Endodermal cell (in vitro differentiated cells): ENCODE measurements around the gene INHBB. TPM values are rescaled to one million over a fixed set of nuclear protein-coding genes. Genes with fewer than 3 reads are reported as not detected.
"Not testable (repeated sequence)": the region's sequence is repeated elsewhere in the genome, so short reads cannot be mapped to it uniquely, and the experiment has no call there.

Experiments
- DNase-seq: peaks from one replicate; pipeline ENCODE4 v3.0.0-alpha.2; 2017
- H3K27ac ChIP-seq: 2 replicates; pipeline ENCODE4 v1.5.1; 2013; ENCODE audit warnings: mild to moderate bottlenecking, low read depth, low read length, moderate library complexity
- H3K27me3 ChIP-seq: 2 replicates; pipeline ENCODE4 v1.6.1; 2013; ENCODE audit warnings: mild to moderate bottlenecking, low read length, moderate library complexity; ENCODE audit not compliant: insufficient read depth, control insufficient read depth, poor library complexity, severe bottlenecking
- H3K36me3 ChIP-seq: 2 replicates; pipeline ENCODE4 v1.7.0; 2013; ENCODE audit warnings: mild to moderate bottlenecking, low read length, moderate library complexity; ENCODE audit not compliant: control insufficient read depth, insufficient read depth
- H3K4me1 ChIP-seq: one replicate; pipeline ENCODE4 v1.7.0; 2013; ENCODE audit warnings: low read length; ENCODE audit not compliant: control insufficient read depth, insufficient read depth
- H3K4me3 ChIP-seq: 2 replicates; pipeline ENCODE4 v1.5.1; 2013; ENCODE audit warnings: mild to moderate bottlenecking, low read length, moderate library complexity
- H3K9ac ChIP-seq: 2 replicates; pipeline ENCODE4 v1.6.1; 2013; ENCODE audit warnings: mild to moderate bottlenecking, low read length, moderate library complexity; ENCODE audit not compliant: poor library complexity, severe bottlenecking; ENCODE audit errors: extremely low read depth
- H3K9me3 ChIP-seq: 2 replicates; pipeline ENCODE4 v1.6.1; 2013; ENCODE audit warnings: mild to moderate bottlenecking, low read length, moderate library complexity; ENCODE audit not compliant: control insufficient read depth
- H3K27ac Mint-ChIP-seq: 2 replicates; pipeline ENCODE4 v1.8.0; 2020; ENCODE audit warnings: mixed read lengths
- H3K27me3 Mint-ChIP-seq: 2 replicates; pipeline ENCODE4 v1.8.0; 2021; ENCODE audit warnings: mild to moderate bottlenecking, mixed read lengths; ENCODE audit not compliant: insufficient read depth
- H3K36me3 Mint-ChIP-seq: 2 replicates; pipeline ENCODE4 v1.8.0; 2020; ENCODE audit warnings: low read depth, mixed read lengths
- H3K4me1 Mint-ChIP-seq: 2 replicates; pipeline ENCODE4 v1.8.0; 2020; ENCODE audit warnings: mixed read lengths
- H3K4me3 Mint-ChIP-seq: 2 replicates; pipeline ENCODE4 v1.8.0; 2020; ENCODE audit warnings: mild to moderate bottlenecking, moderate library complexity, mixed read lengths
- H3K9me3 Mint-ChIP-seq: 2 replicates; pipeline ENCODE4 v1.8.0; 2020; ENCODE audit warnings: mild to moderate bottlenecking, mixed read lengths
- CTCF ChIP-seq: fragments of 200-600 bp; sonication (generic); conservative IDR thresholded peaks from 2 replicates; pipeline ENCODE4 v1.5.0; 2021; ENCODE audit warnings: antibody characterized with exemption, mild to moderate bottlenecking
- WGBS, 2 experiments: methylation state at CpG; one replicate each; pipeline versions ENCODE4 v1.1.5 to v1.1.7; 2013; ENCODE audit warnings: missing lambda C conversion rate in 2 of 2, mixed read lengths in 1 of 2; ENCODE audit not compliant: insufficient coverage in 1 of 2, insufficient read length in 1 of 2; 5-methylcytosine and 5-hydroxymethylcytosine counted together
- total RNA-seq, 2 donors: library from RNA; stranded (reverse); fragmentation: NEBNext Ultra II Directional in 1 of 2; extraction: Animal tissue kit (Norgen Biotek cat#: 25700) in 1 of 2; gene quantifications; 2 replicates in 1 of 2; 3 replicates in 1 of 2; pipeline ENCODE4 v1.2.1, GENCODE V29; 2021

INHBB gene
- total RNA-seq, 2 donors from 2014 or later, result not detected

- Mint-ChIP-seq H3K36me3 (peaks cover 2% of the 10 kb centered on the region), H3K4me3 (no peak overlapping the region), H3K27ac (no peak overlapping the region), H3K9me3 (no peaks in the 10 kb centered on the region), H3K27me3 (peaks cover 35% of the 10 kb centered on the region), H3K4me1 (peaks cover 16% of the 10 kb centered on the region)
- 95 to 96% methylated on average over 4 to 6 of the region's 6 CpGs for WGBS, 2 experiments
- Histone ChIP-seq H3K4me1 (peaks cover 6% of the 10 kb centered on the region), H3K9ac (no peak overlapping the region), H3K4me3 (no peak overlapping the region), H3K36me3 (no peaks in the 10 kb centered on the region), H3K27me3 (no peaks in the 10 kb centered on the region), H3K27ac (no peak overlapping the region), H3K9me3 (no peaks in the 10 kb centered on the region)
- no peak for TF ChIP-seq CTCF
- peak; percentile 76 for DNase-seq
Measured at GRCh38 chr2:120310136-120310535, 35.8 kb upstream of the INHBB start.

DNA sequence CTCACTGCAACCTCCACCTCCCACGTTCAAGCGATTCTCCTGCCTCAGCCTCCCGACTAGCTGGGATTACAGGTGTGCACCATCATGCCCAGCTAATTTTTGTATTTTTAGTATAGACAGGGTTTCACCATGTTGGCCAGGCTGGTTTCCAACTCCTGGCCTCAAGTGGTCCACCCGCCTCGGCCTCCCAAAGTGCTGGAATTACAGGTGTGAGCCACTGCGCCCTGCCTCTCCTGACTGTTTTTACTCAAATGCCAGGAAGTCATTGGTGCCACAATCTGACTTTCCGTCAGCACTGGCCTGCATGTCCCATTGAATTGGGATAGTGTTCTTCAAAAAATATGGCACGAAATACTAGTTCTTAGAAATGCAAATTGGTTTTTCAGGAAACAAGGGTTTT is 35.1 kb upstream of the INHBB start:
- DNase-seq, H3K9me3 Mint-ChIP-seq, H3K36me3 ChIP-seq, H3K4me3 ChIP-seq, H3K4me3 Mint-ChIP-seq, H3K27ac ChIP-seq, H3K4me1 ChIP-seq, H3K9me3 ChIP-seq, H3K27me3 ChIP-seq, H3K36me3 Mint-ChIP-seq, H3K9ac ChIP-seq, H3K27ac Mint-ChIP-seq: not testable (repeated sequence)
- peaks cover 41% of the 10 kb centered on the region for H3K27me3 Mint-ChIP-seq
- WGBS, 2 experiments, result 80 to 94% methylated on average over 8 of the region's 8 CpGs
- H3K4me1 Mint-ChIP-seq, result peaks cover 16% of the 10 kb centered on the region

GRCh38 chr2:120312076-120312475 is 33.9 kb upstream of the INHBB start:
- H3K4me3 ChIP-seq, result no peak overlapping the region
- DNase-seq, result no peak
- peaks cover 6% of the 10 kb centered on the region for H3K4me1 ChIP-seq
- no peak overlapping the region for H3K27ac Mint-ChIP-seq
- no peaks in the 10 kb centered on the region for H3K27me3 ChIP-seq
- H3K27me3 Mint-ChIP-seq, result peaks cover 49% of the 10 kb centered on the region
- WGBS, 2 experiments, result 73 to 81% methylated on average over 5 to 6 of the region's 6 CpGs
- H3K9me3 ChIP-seq, result no peaks in the 10 kb centered on the region
- no peaks in the 10 kb centered on the region for H3K36me3 ChIP-seq
- no peak for TF ChIP-seq CTCF
- no peak overlapping the region for H3K4me3 Mint-ChIP-seq
- H3K9ac ChIP-seq, result no peak overlapping the region
- no peaks in the 10 kb centered on the region for H3K9me3 Mint-ChIP-seq
- peaks cover 16% of the 10 kb centered on the region for H3K4me1 Mint-ChIP-seq
- H3K36me3 Mint-ChIP-seq, result no peaks in the 10 kb centered on the region
- no peak overlapping the region for H3K27ac ChIP-seq
